GM20000 (cell line): ENCODE results near the gene IL23A.

Experiments
- DNase-seq: peaks from one replicate; pipeline ENCODE4 v3.0.0; 2012; ENCODE audit warnings: low spot score
- CTCF ChIP-seq: IDR thresholded peaks from 2 replicates; pipeline ENCODE4 v1.5.1; 2012; ENCODE audit warnings: mild to moderate bottlenecking, control low read depth; ENCODE audit errors: extremely low read depth, missing control alignments

IL23A gene, protein sequence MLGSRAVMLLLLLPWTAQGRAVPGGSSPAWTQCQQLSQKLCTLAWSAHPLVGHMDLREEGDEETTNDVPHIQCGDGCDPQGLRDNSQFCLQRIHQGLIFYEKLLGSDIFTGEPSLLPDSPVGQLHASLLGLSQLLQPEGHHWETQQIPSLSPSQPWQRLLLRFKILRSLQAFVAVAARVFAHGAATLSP

DNA sequence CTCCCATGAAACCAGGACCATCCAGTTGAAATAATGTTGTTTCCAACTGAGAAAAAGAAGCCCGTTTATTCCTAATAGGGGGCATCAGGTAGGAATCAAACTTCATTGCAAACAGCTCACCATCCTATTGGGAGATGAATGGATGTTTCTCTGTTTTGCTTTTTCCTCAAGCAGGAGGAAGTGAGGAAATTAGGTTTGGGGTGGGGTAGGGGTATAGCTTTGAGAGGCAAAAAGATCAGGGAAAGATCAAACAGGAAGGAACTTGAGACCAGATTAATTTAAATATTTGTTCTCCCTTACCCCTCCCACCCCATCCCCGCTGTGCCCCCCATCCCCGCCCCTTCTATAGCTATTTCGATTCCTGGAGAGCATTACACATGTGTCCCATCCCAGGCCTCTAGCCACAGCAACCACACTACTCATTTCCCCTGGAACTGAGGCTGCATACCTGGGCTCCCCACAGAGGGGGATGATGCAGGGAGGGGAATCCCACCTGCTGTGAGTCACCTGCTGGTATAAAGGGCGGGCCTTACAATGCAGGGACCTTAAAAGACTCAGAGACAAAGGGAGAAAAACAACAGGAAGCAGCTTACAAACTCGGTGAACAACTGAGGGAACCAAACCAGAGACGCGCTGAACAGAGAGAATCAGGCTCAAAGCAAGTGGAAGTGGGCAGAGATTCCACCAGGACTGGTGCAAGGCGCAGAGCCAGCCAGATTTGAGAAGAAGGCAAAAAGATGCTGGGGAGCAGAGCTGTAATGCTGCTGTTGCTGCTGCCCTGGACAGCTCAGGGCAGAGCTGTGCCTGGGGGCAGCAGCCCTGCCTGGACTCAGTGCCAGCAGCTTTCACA, at the start of gene IL23A:
TSS of gene IL23A (plus strand) at position 577 of the 850 bp plus-strand sequence. CDS start at position 738, 161 bp downstream.
- peak; percentile 58 for DNase-seq
- TF ChIP-seq CTCF = no peak

GRCh38 chr12:56293795-56294194, 44.9 kb upstream of the IL23A start:
- no peak for TF ChIP-seq CTCF
- no peak for DNase-seq

- no peak for TF ChIP-seq CTCF
- DNase-seq = no peak
Observed at GRCh38 chr12:56296295-56296694, 42.4 kb upstream of the IL23A start.

DNA sequence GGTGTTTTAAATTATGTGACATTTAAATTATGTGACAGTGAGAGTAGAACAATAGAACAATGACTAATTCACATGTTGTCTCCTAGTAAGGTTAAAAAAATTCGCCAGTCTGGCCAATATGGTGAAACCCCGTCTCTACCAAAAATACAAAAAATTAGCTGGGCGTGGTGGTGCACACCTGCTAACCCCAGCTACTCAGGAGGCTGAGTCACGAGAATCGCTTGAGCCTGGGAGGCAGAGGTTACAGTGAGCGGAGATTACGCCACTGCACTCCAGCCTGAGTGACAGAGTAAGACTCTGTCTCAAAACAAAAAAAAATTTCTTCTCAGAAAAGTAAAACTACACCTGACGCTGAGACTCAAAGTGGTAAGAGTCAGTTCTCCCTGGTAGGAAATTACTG, 41.3 kb upstream of the IL23A start:
- DNase-seq = no peak
- TF ChIP-seq CTCF = no peak

GRCh38 chr12:56298828-56299227, 39.9 kb upstream of the IL23A start:
- TF ChIP-seq CTCF = no peak
- no peak for DNase-seq

GRCh38 chr12:56299308-56299852, 39.3 kb upstream of the IL23A start:
- no peak for TF ChIP-seq CTCF
- DNase-seq = no peak
